OCI-LY1 (cell line): ENCODE measurements around the gene DNAH1.

Source experiments
- CTCF ChIP-seq: fragments of 200-600 bp; sonication (generic), shearing (Covaris generic); IDR thresholded peaks from 2 replicates; pipeline ENCODE4 v1.5.1; 2017; ENCODE audit warnings: mild to moderate bottlenecking, antibody characterized with exemption, low read length, moderate library complexity, mixed read lengths
- EZH2 ChIP-seq: fragments of 200-600 bp; sonication (generic), shearing (Covaris generic); IDR thresholded peaks from 2 replicates; pipeline ENCODE4 v1.8.0; 2017; ENCODE audit warnings: borderline replicate concordance, mixed run types, mild to moderate bottlenecking, antibody characterized with exemption, low read length, moderate library complexity, mixed read lengths

DNA sequence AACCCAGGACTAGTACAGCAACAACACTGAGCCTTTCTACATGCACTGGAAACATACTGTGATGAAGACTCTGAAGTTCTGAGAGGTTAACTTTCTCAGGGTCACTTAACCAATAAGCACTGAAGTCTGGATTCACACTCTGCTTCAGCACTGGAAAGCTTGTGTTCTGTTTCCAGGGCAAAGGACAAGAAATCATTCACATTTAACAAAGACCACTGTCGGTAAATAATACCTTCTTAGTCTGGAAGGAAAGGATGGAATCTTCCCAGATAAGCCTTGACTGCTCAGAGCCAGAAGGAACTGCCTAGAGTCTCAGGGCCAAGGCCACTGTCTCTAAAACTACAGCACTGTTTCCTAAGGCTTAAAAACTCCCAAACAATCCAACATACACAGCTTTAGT, 32.8 kb upstream of the DNAH1 start:
- TF ChIP-seq CTCF, result no peak
- no peak for TF ChIP-seq EZH2
